DOHH2 (cell line): ENCODE measurements around the gene UBE2Q2.

Experiments
- H3F3A ChIP-seq: fragments of 200-600 bp; sonication (generic), shearing (Covaris generic); 2 replicates; pipeline ENCODE4 v1.6.0; 2016; ENCODE audit warnings: antibody characterized with exemption, mild to moderate bottlenecking; ENCODE audit not compliant: control insufficient read depth, insufficient read depth
- H3K27ac ChIP-seq: fragments of 200-600 bp; sonication (generic); 2 replicates; pipeline ENCODE4 v1.5.1; 2014; ENCODE audit warnings: low read depth, mild to moderate bottlenecking, low read length, moderate library complexity
- H3K27me3 ChIP-seq: fragments of 200-600 bp; sonication (generic); 2 replicates; pipeline ENCODE4 v1.6.1; 2014; ENCODE audit warnings: mild to moderate bottlenecking, low read length, mixed read lengths; ENCODE audit not compliant: control insufficient read depth
- H3K36me3 ChIP-seq: fragments of 200-600 bp; sonication (generic); 2 replicates; pipeline ENCODE4 v1.6.1; 2014; ENCODE audit warnings: mild to moderate bottlenecking, low read length, moderate library complexity, mixed read lengths; ENCODE audit not compliant: control insufficient read depth
- H3K4me1 ChIP-seq: fragments of 200-600 bp; sonication (generic); 2 replicates; pipeline ENCODE4 v1.6.1; 2014; ENCODE audit warnings: mild to moderate bottlenecking, low read length, mixed read lengths; ENCODE audit not compliant: control insufficient read depth
- H3K4me2 ChIP-seq: fragments of 200-600 bp; sonication (generic); 2 replicates; pipeline ENCODE4 v1.6.0; 2014; ENCODE audit warnings: mild to moderate bottlenecking, low read length, moderate library complexity
- H3K4me3 ChIP-seq: fragments of 200-600 bp; sonication (generic); 2 replicates; pipeline ENCODE4 v1.5.1; 2014; ENCODE audit warnings: mild to moderate bottlenecking, low read length, mixed read lengths
- H3K79me2 ChIP-seq: fragments of 200-600 bp; sonication (generic); 2 replicates; pipeline ENCODE4 v1.6.1; 2014; ENCODE audit warnings: mild to moderate bottlenecking, low read length, mixed read lengths; ENCODE audit not compliant: control insufficient read depth
- H3K9me2 ChIP-seq: fragments of 200-600 bp; sonication (generic); replicated peaks from 2 replicates; pipeline ENCODE4 v1.6.1; 2014; ENCODE audit warnings: mild to moderate bottlenecking, low read length, mixed read lengths; ENCODE audit not compliant: control insufficient read depth
- H3K9me3 ChIP-seq: fragments of 200-600 bp; sonication (generic); 2 replicates; pipeline ENCODE4 v1.6.1; 2014; ENCODE audit warnings: antibody characterized with exemption, low read length, mixed read lengths; ENCODE audit not compliant: control insufficient read depth, insufficient read depth
- H4K20me1 ChIP-seq: fragments of 200-600 bp; sonication (generic); 2 replicates; pipeline ENCODE4 v1.6.0; 2014; ENCODE audit warnings: low read depth, mild to moderate bottlenecking, antibody characterized with exemption, low read length, moderate library complexity; ENCODE audit not compliant: control insufficient read depth, insufficient read depth
- CTCF ChIP-seq: fragments of 200-600 bp; sonication (generic); IDR thresholded peaks from one replicate; pipeline ENCODE4 v1.5.1; 2014; ENCODE audit warnings: antibody characterized with exemption, mild to moderate bottlenecking, low read depth, low read length; ENCODE audit not compliant: poor library complexity, severe bottlenecking
- EZH2phosphoT487 ChIP-seq: fragments of 200-600 bp; sonication (generic); IDR thresholded peaks from 2 replicates; pipeline ENCODE4 v1.6.1; 2017; ENCODE audit warnings: borderline replicate concordance, mild to moderate bottlenecking, antibody characterized with exemption, low read length, moderate library complexity, mixed read lengths

UBE2Q2 gene

GRCh38 chr15:75948761-75949296, 105.6 kb downstream of the UBE2Q2 start:
- Histone ChIP-seq H3K9me2 (no peaks in the 10 kb centered on the region), H3K4me3 (no peak overlapping the region), H3K27me3 (peaks cover 10% of the 10 kb centered on the region; the same call in 1 of the 2 replicates), H3K36me3 (no peaks in the 10 kb centered on the region), H4K20me1 (no peaks in the 10 kb centered on the region), H3K79me2 (no peaks in the 10 kb centered on the region), H3K4me1 (peaks cover 14% of the 10 kb centered on the region), H3F3A (no peaks in the 10 kb centered on the region), H3K9me3 (no peaks in the 10 kb centered on the region), H3K4me2 (no peak overlapping the region), H3K27ac (no peak overlapping the region)
- TF ChIP-seq EZH2phosphoT487 (no peak), CTCF (no peak)
